Measurements from ENCODE around the gene BPI. TPM values are rescaled to one million over a fixed set of nuclear protein-coding genes. Genes with fewer than 3 reads are reported as not detected.

BPI gene
- total RNA-seq, 4 donors from 2014 or later: 0.66 to 0.92 TPM; not detected in 2

DNA sequence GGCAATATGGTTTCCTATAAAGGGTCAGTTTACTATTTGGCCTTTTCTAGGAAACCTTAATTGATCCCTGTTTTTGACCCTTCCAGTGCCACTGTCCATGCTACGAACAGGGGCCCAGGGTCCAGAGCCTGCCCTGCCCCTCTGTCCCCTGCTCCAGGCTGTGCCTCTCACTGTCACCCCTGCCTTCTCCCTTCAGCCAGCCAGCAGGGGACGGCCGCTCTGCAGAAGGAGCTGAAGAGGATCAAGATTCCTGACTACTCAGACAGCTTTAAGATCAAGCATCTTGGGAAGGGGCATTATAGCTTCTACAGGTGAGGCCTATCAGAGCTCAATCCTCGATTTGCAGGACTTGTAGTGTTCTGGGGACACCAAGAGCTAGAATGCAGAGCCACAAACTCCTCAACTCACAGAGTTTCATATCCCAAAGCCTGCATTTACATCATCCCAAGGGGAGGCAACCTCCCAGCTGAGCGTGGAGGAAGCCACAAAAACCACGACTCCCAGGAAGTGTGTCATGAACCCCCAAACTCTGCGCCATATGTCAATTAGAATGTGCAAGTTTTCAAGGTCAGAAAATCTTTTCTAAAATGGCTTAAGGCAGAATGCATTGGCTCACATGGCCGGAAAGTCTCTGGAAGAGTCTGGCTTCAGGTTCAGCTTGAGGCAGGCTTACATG lies 3.6 kb downstream of the BPI start:
- Histone ChIP-seq H3K27me3 (peaks cover 0 to 45% (median 2%) of the 10 kb centered on the region in 4 donors), H3K27ac (replicated peaks in 1 of 4) (no peak overlapping the region), H3K9me3 (no peaks in the 10 kb centered on the region), H3K4me3 (no peak overlapping the region), H3K4me1 (peaks cover 0 to 9% (median 2%) of the 10 kb centered on the region in 4 donors), H3K36me3 (no peaks in the 10 kb centered on the region)
- no peak for DNase-seq (ENCODE audit: extremely low spot score)
- TF ChIP-seq EP300 (IDR thresholded peaks at IDR 0.05) (no peak), POLR2AphosphoS5 (IDR thresholded peaks at IDR 0.05) (no peak), POLR2A (IDR thresholded peaks at IDR 0.05; ENCODE audit: low read depth) (no peak)
- TF ChIP-seq, protein P1, sequence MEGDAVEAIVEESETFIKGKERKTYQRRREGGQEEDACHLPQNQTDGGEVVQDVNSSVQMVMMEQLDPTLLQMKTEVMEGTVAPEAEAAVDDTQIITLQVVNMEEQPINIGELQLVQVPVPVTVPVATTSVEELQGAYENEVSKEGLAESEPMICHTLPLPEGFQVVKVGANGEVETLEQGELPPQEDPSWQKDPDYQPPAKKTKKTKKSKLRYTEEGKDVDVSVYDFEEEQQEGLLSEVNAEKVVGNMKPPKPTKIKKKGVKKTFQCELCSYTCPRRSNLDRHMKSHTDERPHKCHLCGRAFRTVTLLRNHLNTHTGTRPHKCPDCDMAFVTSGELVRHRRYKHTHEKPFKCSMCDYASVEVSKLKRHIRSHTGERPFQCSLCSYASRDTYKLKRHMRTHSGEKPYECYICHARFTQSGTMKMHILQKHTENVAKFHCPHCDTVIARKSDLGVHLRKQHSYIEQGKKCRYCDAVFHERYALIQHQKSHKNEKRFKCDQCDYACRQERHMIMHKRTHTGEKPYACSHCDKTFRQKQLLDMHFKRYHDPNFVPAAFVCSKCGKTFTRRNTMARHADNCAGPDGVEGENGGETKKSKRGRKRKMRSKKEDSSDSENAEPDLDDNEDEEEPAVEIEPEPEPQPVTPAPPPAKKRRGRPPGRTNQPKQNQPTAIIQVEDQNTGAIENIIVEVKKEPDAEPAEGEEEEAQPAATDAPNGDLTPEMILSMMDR (IDR thresholded peaks at IDR 0.05): no peak
- intact Hi-C loops (cut with DNase I): no loop called here
- WGBS: 86% methylated on average over 6 of the region's 8 CpGs

DNA sequence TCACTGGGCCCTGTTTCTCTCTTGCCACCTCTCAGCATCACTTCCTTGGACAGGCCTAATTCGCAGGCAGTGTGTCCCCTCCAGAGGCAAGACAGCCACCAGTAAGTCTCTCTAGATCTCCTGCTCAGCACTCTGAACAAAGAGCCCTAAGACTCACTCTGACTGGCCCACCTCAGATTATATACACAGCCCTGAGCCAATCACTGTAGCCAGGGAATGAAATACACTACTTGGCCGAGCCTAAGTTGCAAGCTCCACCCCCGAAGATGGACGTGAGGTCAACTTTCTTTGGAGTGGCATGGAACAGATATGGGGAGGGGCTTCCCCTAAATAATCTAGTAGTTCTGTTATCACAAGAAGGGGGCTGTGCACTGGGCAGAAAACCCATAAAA lies 4.1 kb downstream of the BPI start:
- WGBS: 50% methylated on average over 4 of the region's 4 CpGs
- Histone ChIP-seq H3K27ac (replicated peaks in 1 of 4) (no peak overlapping the region), H3K36me3 (no peaks in the 10 kb centered on the region), H3K9me3 (no peaks in the 10 kb centered on the region), H3K4me3 (no peak overlapping the region), H3K4me1 (peaks cover 0 to 9% (median 2%) of the 10 kb centered on the region in 4 donors), H3K27me3 (peaks cover 0 to 41% (median 0%) of the 10 kb centered on the region in 4 donors)
- intact Hi-C loops (cut with DNase I): no loop called here
- TF ChIP-seq POLR2A (IDR thresholded peaks at IDR 0.05; ENCODE audit: low read depth) (no peak), POLR2AphosphoS5 (IDR thresholded peaks at IDR 0.05) (no peak)
- TF ChIP-seq, protein P1 (IDR thresholded peaks at IDR 0.05): no peak
- no peak for DNase-seq (ENCODE audit: extremely low spot score)

DNA sequence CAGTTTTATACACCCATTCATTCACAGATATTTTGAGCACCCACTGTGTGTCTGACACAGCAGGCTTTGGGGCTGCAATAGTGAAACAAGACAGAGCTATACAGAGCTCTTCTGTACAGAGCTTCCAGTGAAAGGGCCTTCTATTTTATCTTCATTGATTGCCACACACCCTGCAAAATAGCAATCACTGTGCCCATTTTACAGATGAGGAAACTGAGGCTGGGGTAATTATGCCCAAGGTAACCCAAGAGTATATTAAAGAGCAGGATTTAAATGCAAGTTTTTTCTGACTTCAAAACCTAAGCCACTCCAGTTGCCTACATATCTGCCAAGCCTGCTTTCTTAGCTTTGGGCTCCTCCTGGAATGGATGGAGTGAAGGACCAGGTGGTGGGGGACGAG lies 4.5 kb downstream of the BPI start:
- no peak overlapping the region for H3K27ac ChIP-seq (replicated peaks in 1 of 4)
- WGBS: 67% methylated on average over 1 of the region's 1 CpG
- H3K4me3 ChIP-seq: no peak overlapping the region
- intact Hi-C loops (cut with DNase I): no loop called here
- H3K9me3 ChIP-seq: no peaks in the 10 kb centered on the region
- peaks cover 0 to 9% (median 2%) of the 10 kb centered on the region in 4 donors for H3K4me1 ChIP-seq
- H3K27me3 ChIP-seq: peaks cover 0 to 41% (median 0%) of the 10 kb centered on the region in 4 donors
- no peak for DNase-seq (ENCODE audit: extremely low spot score)
- TF ChIP-seq POLR2AphosphoS5 (IDR thresholded peaks at IDR 0.05) (no peak), POLR2A (IDR thresholded peaks at IDR 0.05; ENCODE audit: low read depth) (no peak), EP300 (IDR thresholded peaks at IDR 0.05) (no peak)
- TF ChIP-seq, protein P1 (IDR thresholded peaks at IDR 0.05): no peak
- no peaks in the 10 kb centered on the region for H3K36me3 ChIP-seq

DNA sequence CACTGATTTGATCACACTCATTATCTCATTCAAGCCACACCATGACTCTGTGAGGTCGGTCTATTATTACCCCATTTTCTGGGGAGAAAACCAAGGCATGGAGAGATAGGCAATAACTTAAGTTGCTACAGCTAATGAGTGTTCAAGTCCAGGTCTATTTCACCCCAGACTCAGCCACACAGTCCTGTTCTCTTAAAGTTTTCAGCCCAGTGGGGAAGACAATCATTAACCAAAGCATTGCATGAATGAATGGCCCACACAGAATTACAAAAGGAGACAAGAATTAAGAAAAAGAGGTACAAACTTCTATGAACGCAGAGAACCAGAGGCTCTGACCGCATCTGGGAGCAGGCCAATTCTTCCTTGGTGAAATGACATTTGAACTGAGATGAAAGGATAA lies 7.1 kb downstream of the BPI start:
- Histone ChIP-seq H3K27ac (replicated peaks in 1 of 4) (no peak overlapping the region), H3K27me3 (peaks cover 0 to 16% (median 0%) of the 10 kb centered on the region in 4 donors), H3K4me3 (no peak overlapping the region), H3K36me3 (no peaks in the 10 kb centered on the region), H3K9me3 (no peaks in the 10 kb centered on the region), H3K4me1 (no peaks in the 10 kb centered on the region)
- intact Hi-C loops (cut with DNase I): loop anchor here (5.0 kb wide), 1 partner anchor 79 kb away; no protein-coding TSS in a partner anchor
- no peak for DNase-seq (ENCODE audit: extremely low spot score)
- TF ChIP-seq POLR2A (IDR thresholded peaks at IDR 0.05; ENCODE audit: low read depth) (no peak), EP300 (IDR thresholded peaks at IDR 0.05) (no peak), POLR2AphosphoS5 (IDR thresholded peaks at IDR 0.05) (no peak)
- TF ChIP-seq, protein P1 (IDR thresholded peaks at IDR 0.05): no peak
- 90% methylated on average over 3 of the region's 3 CpGs for WGBS
